HG03342 (cell line): ENCODE results near the gene CCNB1IP1.
A peak's percentile ranks its signal among the peaks of the same experiment; 100 is the strongest.
"Not testable (repeated sequence)": the region's sequence is repeated elsewhere in the genome, so short reads cannot be mapped to it uniquely, and the experiment has no call there.

Experiments used
- ATAC-seq: cut with Tn5 transposase; IDR thresholded peaks from one replicate; pipeline ENCODE4 v1.9.1; 2021; ENCODE audit warnings: mild to moderate bottlenecking, moderate library complexity; ENCODE audit not compliant: unreplicated experiment

The CCNB1IP1 gene

GRCh38 chr14:20332788-20333493 is at the start of gene CCNB1IP1:
Gene CCNB1IP1 (minus strand): TSS chr14:20333279. CDS start chr14:20316523, 16,756 bp downstream.
- peak; percentile 96 for ATAC-seq

- ATAC-seq: no peak
Measured at GRCh38 chr14:20382526-20382925, 49.4 kb upstream of the CCNB1IP1 start.

GRCh38 chr14:20381341-20381740 is 48.3 kb upstream of the CCNB1IP1 start:
- ATAC-seq: no peak

- ATAC-seq: no peak
Measured at GRCh38 chr14:20380681-20381080, 47.6 kb upstream of the CCNB1IP1 start.

- ATAC-seq: no peak
Measured at GRCh38 chr14:20379743-20380142, 46.7 kb upstream of the CCNB1IP1 start.

GRCh38 chr14:20377171-20377570 is 44.1 kb upstream of the CCNB1IP1 start:
- no peak for ATAC-seq

GRCh38 chr14:20376071-20376588 is 43.1 kb upstream of the CCNB1IP1 start:
- no peak for ATAC-seq

GRCh38 chr14:20375471-20375870 is 42.4 kb upstream of the CCNB1IP1 start:
- ATAC-seq: no peak

GRCh38 chr14:20372796-20373195 is 39.7 kb upstream of the CCNB1IP1 start:
- no peak for ATAC-seq

GRCh38 chr14:20365928-20366327 is 32.8 kb upstream of the CCNB1IP1 start:
- ATAC-seq: no peak

GRCh38 chr14:20358474-20358873 is 25.4 kb upstream of the CCNB1IP1 start:
- not testable (repeated sequence) for ATAC-seq

GRCh38 chr14:20356422-20356821 is 23.3 kb upstream of the CCNB1IP1 start:
- no peak for ATAC-seq

- no peak for ATAC-seq
Measured at GRCh38 chr14:20350860-20351259, 17.8 kb upstream of the CCNB1IP1 start.

- ATAC-seq: no peak
Measured at GRCh38 chr14:20350282-20350681, 17.2 kb upstream of the CCNB1IP1 start.

- no peak for ATAC-seq
Measured at GRCh38 chr14:20347747-20348146, 14.7 kb upstream of the CCNB1IP1 start.

- no peak for ATAC-seq
Measured at GRCh38 chr14:20346713-20347112, 13.6 kb upstream of the CCNB1IP1 start.

GRCh38 chr14:20345366-20345765 is 12.3 kb upstream of the CCNB1IP1 start:
- ATAC-seq: no peak

GRCh38 chr14:20343862-20344220 is 10.8 kb upstream of the CCNB1IP1 start:
- ATAC-seq: no peak

GRCh38 chr14:20343092-20343861 is 10.2 kb upstream of the CCNB1IP1 start, which contains the start of gene PARP2:
Gene PARP2 (plus strand): TSS chr14:20343635. CDS start chr14:20343642, 7 bp downstream.
- ATAC-seq: peak; percentile 89

GRCh38 chr14:20341646-20342045 is 8.6 kb upstream of the CCNB1IP1 start:
- ATAC-seq: no peak

- ATAC-seq: not testable (repeated sequence)
Measured at GRCh38 chr14:20341032-20341431, 8.0 kb upstream of the CCNB1IP1 start.

- ATAC-seq: no peak
Measured at GRCh38 chr14:20334017-20334416, 938 bp upstream of the CCNB1IP1 start.
